Mucosa of descending colon (tissue), 3 donors: ENCODE measurements around the gene NPAS2. TPM values are rescaled to one million over a fixed set of nuclear protein-coding genes. Genes with fewer than 3 reads are reported as not detected.

Experiments used
- ATAC-seq: fragments of 200-7000 bp; cut with Tn5 transposase; one replicate; pipeline ENCODE4 v1.9.1; 2020; ENCODE audit warnings: mild to moderate bottlenecking, moderate library complexity
- DNase-seq, 3 donors: peaks; one replicate each; pipeline ENCODE4 v3.0.0-alpha.2; 2020
- H3K36me3 ChIP-seq: fragments of 200-600 bp; one replicate; pipeline ENCODE4 v1.8.0; 2021; ENCODE audit warnings: low read depth, mild to moderate bottlenecking
- H3K4me1 ChIP-seq: fragments of 200-600 bp; one replicate; pipeline ENCODE4 v1.8.0; 2021; ENCODE audit warnings: low read depth, mild to moderate bottlenecking
- H3K4me3 ChIP-seq: fragments of 200-600 bp; one replicate; pipeline ENCODE4 v1.8.0; 2021; ENCODE audit warnings: mild to moderate bottlenecking
- H3K9me3 ChIP-seq: fragments of 200-600 bp; one replicate; pipeline ENCODE4 v1.8.0; 2021; ENCODE audit warnings: mild to moderate bottlenecking
- intact Hi-C, 2 donors: fragments of 100-400 bp; cut with DNase I in 1 of 2; cut with micrococcal nuclease in 1 of 2; formaldehyde crosslinking; loops; one replicate each; pipeline versions ENCODE4 v1.11.0 to v1.11.1; 2022; cut with DNase I, micrococcal nuclease
- total RNA-seq, 3 donors: library from RNA; stranded (reverse); fragmentation: NEBNext Ultra II Directional in 2 of 3; extraction: Animal tissue kit (Norgen Biotek cat#: 25700) in 2 of 3; gene quantifications; one replicate each; pipeline versions ENCODE4 v1.2.1 to v1.2.4, GENCODE V29; 2021 to 2023
- TF ChIP-seq, protein P1 (sequence below): fragments of 200-600 bp; IDR thresholded peaks from one replicate; pipeline ENCODE4 v1.8.0; 2022; ENCODE audit warnings: antibody characterized with exemption, mild to moderate bottlenecking
- donor health status: DM: no; HTN: no; CAD: no; lungs with moderate emphysema.
- donor health status: DM: no; HTN: no; CAD: no.
- donor health status: DM: no; HTN: yes; CAD: no.

Gene NPAS2
- total RNA-seq, 3 donors from 2014 or later = 42.5 to 53.1 (median 46.5) TPM

DNA sequence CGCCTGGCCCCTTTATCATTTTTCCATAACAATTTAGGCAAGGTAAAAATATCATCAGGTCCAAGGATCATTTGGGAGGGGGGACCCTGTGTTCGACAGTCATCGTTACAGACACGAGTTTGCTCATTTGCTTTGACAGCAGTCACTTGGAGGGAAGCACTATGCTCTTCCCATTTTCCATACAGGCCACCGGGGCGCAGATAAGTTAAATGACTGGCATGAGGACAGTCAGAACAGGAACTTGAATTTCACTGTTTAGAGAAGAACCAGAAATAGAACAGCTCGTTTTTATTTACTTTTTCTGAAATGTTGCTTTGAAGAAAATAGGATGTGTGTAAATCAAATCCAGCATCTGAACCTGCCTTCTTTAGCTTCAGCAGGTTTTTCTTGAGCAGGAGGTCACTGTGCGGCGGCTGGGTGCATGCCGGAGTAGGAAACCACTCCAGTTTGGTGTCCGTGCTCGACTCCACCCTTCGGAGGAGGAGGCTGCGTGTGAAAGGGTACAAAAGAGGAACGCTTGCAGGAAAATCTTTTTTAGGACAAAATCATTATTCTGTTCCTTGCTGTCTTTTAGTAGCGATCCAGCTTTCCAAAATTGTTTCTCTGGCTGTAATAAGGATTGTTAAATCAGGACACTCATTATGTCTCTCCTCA lies 15.2 kb downstream of the NPAS2 start:
- Histone ChIP-seq H3K9me3 (no peaks in the 10 kb centered on the region), H3K36me3 (no peaks in the 10 kb centered on the region), H3K4me3 (no peak overlapping the region), H3K4me1 (peaks cover 12% of the 10 kb centered on the region)
- intact Hi-C loops = no loop called here
- TF ChIP-seq, protein P1, sequence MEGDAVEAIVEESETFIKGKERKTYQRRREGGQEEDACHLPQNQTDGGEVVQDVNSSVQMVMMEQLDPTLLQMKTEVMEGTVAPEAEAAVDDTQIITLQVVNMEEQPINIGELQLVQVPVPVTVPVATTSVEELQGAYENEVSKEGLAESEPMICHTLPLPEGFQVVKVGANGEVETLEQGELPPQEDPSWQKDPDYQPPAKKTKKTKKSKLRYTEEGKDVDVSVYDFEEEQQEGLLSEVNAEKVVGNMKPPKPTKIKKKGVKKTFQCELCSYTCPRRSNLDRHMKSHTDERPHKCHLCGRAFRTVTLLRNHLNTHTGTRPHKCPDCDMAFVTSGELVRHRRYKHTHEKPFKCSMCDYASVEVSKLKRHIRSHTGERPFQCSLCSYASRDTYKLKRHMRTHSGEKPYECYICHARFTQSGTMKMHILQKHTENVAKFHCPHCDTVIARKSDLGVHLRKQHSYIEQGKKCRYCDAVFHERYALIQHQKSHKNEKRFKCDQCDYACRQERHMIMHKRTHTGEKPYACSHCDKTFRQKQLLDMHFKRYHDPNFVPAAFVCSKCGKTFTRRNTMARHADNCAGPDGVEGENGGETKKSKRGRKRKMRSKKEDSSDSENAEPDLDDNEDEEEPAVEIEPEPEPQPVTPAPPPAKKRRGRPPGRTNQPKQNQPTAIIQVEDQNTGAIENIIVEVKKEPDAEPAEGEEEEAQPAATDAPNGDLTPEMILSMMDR = no peak
- no peak for DNase-seq
- no peak for ATAC-seq

DNA sequence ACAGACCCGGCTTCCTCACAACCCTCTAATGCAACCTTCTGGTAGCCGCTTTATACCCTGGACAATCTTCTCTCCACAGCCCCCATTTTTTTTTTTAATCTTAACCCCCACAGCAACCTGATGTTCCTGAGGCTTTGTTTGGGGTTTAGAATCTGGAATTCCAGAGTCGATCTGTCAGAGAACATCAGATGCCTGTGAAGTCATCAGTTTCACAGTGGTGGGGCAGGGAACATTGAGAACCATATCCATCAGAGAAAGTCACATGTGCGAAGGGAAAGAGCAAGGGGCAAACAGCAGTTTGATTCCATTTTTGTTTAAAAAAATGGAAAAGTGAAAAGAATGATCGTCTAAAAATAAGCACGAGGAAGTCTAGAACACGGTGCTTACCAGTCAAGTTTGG lies 20.6 kb downstream of the NPAS2 start:
- no peaks in the 10 kb centered on the region for H3K9me3 ChIP-seq
- ATAC-seq (no peak), DNase-seq (no peak)
- peaks cover 7% of the 10 kb centered on the region for H3K4me1 ChIP-seq
- intact Hi-C loops = no loop called here
- H3K4me3 ChIP-seq = no peak overlapping the region
- TF ChIP-seq, protein P1 = no peak
- H3K36me3 ChIP-seq = no peaks in the 10 kb centered on the region

DNA sequence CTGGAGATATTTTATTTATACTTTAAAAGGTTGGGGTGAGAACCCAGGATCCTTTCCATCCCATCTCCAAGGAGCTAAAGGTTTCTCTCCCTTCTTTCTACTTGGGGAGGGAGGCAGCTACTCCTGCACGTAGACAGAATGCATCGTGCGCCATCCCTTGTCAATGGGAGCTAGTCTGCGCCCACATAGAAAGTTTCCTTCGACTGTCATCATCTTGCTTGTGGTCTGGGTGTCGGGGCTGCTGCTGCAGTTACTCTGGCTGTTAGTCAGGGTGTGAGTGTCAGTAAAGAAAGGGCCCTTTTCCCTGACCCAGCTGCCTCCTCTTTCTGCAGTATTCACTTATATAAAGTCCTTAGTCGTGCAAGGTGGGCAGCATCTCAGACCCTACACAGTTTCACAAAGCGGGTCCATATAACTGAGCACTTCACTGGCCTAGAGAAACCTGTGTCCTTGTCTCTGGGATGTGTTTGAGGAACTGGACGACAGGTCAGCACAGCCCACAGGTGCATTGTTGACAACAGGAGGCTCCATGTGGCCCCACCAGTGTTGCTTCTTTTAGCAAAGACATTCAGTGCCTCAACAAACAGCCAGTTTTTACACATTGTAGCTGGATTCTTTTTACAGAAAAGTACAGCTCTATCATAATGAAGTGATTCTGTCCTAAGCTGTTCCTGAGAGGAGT lies 22.4 kb downstream of the NPAS2 start:
- Histone ChIP-seq H3K9me3 (no peaks in the 10 kb centered on the region), H3K36me3 (no peaks in the 10 kb centered on the region), H3K4me3 (no peak overlapping the region), H3K4me1 (peaks cover 7% of the 10 kb centered on the region)
- TF ChIP-seq, protein P1 = no peak
- peak; percentile 35 for ATAC-seq
- DNase-seq = no peak
- intact Hi-C loops = no loop called here

DNA sequence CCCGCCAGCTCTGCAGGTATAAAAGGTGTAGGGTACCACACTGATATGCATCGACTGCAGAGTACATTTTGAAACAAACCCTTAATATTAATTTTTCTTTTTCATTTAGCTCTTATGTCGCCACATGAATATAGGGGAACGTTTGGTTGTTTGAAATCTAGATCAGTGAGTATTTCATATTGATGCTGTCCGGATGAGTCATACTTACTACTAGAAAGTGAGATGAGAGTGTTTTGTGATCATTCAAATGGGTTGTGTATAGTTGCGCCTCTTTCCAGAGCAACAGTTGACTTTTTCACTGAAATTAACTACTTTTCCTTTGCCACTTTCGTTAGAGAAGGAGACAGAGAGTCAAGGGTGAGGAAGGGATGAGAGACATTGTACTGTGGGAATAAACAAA lies 24.6 kb downstream of the NPAS2 start:
- peaks cover 7% of the 10 kb centered on the region for H3K4me1 ChIP-seq
- no peaks in the 10 kb centered on the region for H3K9me3 ChIP-seq
- no peak overlapping the region for H3K4me3 ChIP-seq
- no peak for ATAC-seq
- no peak for DNase-seq
- H3K36me3 ChIP-seq = no peaks in the 10 kb centered on the region
- intact Hi-C loops = no loop called here
- TF ChIP-seq, protein P1 = no peak

DNA sequence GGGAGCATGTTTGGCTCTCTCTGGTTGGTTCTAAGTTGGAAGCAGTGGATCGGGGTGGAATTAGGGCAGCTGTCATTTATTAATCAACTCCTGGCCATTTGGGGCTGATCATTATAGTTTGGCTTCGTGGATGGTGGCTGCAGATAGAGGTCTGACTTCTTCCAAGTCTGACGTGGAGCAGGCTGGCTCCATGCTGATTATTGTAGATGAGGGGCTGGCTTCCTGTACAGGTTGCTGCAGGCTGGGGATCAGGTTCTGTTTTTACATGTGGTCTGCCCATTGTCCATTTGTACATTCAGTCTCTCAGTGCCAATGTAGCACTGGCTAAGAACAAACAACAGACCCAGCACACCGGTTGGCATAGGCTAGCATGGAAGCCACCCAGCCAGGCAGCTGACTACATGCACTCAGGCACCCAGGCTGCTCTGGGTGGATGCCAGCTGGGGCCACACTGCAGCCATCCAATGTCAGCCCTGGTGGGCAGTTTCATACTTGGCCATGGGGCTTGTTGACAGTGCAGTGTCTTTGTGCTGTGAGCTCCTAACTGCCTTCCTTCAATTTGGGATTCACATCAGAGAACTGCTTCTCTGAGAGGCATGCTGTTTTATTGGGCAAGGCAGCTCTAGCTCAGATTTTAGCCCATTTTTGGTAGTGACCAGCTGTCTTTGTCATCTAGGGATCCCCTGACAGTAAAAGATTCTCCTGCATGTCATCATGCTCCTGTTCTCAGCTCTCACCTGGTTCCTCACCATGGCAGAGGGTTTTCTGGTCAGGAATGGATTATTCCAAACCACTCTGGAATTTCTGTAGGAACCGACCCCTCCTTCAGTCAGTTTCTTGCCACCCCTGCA lies 25.4 kb downstream of the NPAS2 start:
- Histone ChIP-seq H3K4me3 (no peak overlapping the region), H3K4me1 (peaks cover 7% of the 10 kb centered on the region), H3K36me3 (no peaks in the 10 kb centered on the region), H3K9me3 (no peaks in the 10 kb centered on the region)
- DNase-seq (no peak), ATAC-seq (no peak)
- intact Hi-C loops = no loop called here
- TF ChIP-seq, protein P1 = no peak
